ENCODE measurements around the gene ZNF547.

GRCh38 chr19:57314146-57314545 is 49.2 kb upstream of the ZNF547 start:
- TF ChIP-seq CTCF (IDR thresholded peaks at IDR 0.05 in 2 of 3, conservative IDR thresholded peaks at IDR 0.05 in 1 of 3; ENCODE audit: borderline replicate concordance in 1 of 3, insufficient read depth in 1 of 3, low read depth in 2 of 3, low read length in 2 of 3) = no peak
- TF ChIP-seq ZBTB33 (IDR thresholded peaks at IDR 0.05; ENCODE audit: extremely low read depth, insufficient replicate concordance, low read length) = no peak
- no peak for TF ChIP-seq EZH2 (IDR thresholded peaks at IDR 0.05)
- no peak for TF ChIP-seq POLR2AphosphoS5 (IDR thresholded peaks at IDR 0.05; ENCODE audit: low read depth, low read length)
- TF ChIP-seq POLR2A (IDR thresholded peaks at IDR 0.05; ENCODE audit: borderline replicate concordance, extremely low read depth, insufficient read depth, insufficient read length) = no peak
- TF ChIP-seq REST (IDR thresholded peaks at IDR 0.05; ENCODE audit: low read depth) = no peak
- TF ChIP-seq RAD21 (IDR thresholded peaks at IDR 0.05; ENCODE audit: low read depth) = no peak

All from HCT116 (cell line).